T-helper 2 cell treated with Interferon-gamma antibody and Interleukin-4, amounts not matched to agents 100 ng/mL and 5 ng/mL, for 36 hours (primary cell): ENCODE data around the gene MEGF6. TPM values are rescaled to one million over a fixed set of nuclear protein-coding genes. Genes with fewer than 3 reads are reported as not detected.

Source experiments
- intact Hi-C: fragments of 100-400 bp; cut with micrococcal nuclease; formaldehyde crosslinking; loops from one replicate; pipeline ENCODE4 v1.15.1; 2023
- total RNA-seq: library from RNA; stranded (reverse); gene quantifications from 2 replicates; pipeline ENCODE4 v1.2.3, GENCODE V29; 2022

Gene MEGF6
- total RNA-seq, 1 donor from 2014 or later: 11.3 TPM

- intact Hi-C loops: no loop called here
Observed at GRCh38 chr1:3630161-3630611, 18.9 kb upstream of the MEGF6 start.

GRCh38 chr1:3629561-3630160, 18.4 kb upstream of the MEGF6 start:
- intact Hi-C loops: loop anchor here (10.0 kb wide), 1 partner anchor 95 kb away; no protein-coding TSS in a partner anchor

- intact Hi-C loops: loop anchor here (10.0 kb wide), 1 partner anchor 96 kb away; no protein-coding TSS in a partner anchor
Observed at GRCh38 chr1:3628445-3628844, 17.1 kb upstream of the MEGF6 start.

GRCh38 chr1:3627515-3628253, 16.4 kb upstream of the MEGF6 start:
- intact Hi-C loops: loop anchor here (10.0 kb wide), 1 partner anchor 97 kb away; no protein-coding TSS in a partner anchor

- intact Hi-C loops: loop anchor here (10.0 kb wide), 1 partner anchor 99 kb away; no protein-coding TSS in a partner anchor
Observed at GRCh38 chr1:3626025-3626424, 14.7 kb upstream of the MEGF6 start.

GRCh38 chr1:3625151-3625907, 14.0 kb upstream of the MEGF6 start:
- intact Hi-C loops: loop anchor here (1.0 to 10.0 kb wide), 2 partner anchors 99 to 171 kb away; partner anchors contain the start of gene LRRC47

GRCh38 chr1:3624200-3625136, 13.2 kb upstream of the MEGF6 start, which contains the start of gene TPRG1L:
Gene TPRG1L (plus strand): TSS chr1:3625015. CDS start chr1:3625073, 58 bp downstream.
- intact Hi-C loops: loop anchor here (1.0 to 10.0 kb wide), 4 partner anchors 26 to 278 kb away; partner anchors contain the start of genes C1orf174, LRRC47 and WRAP73

- intact Hi-C loops: loop anchor here (1.0 to 10.0 kb wide), 3 partner anchors 27 to 279 kb away; partner anchors contain the start of genes C1orf174 and WRAP73
Observed at GRCh38 chr1:3623441-3624199, 12.3 kb upstream of the MEGF6 start.

GRCh38 chr1:3622102-3622501, 10.8 kb upstream of the MEGF6 start:
- intact Hi-C loops: loop anchor here (5.0 to 10.0 kb wide), 2 partner anchors 103 to 280 kb away; partner anchors contain the start of gene C1orf174

- intact Hi-C loops: loop anchor here (5.0 to 10.0 kb wide), 2 partner anchors 104 to 281 kb away; partner anchors contain the start of gene C1orf174
Observed at GRCh38 chr1:3621151-3621671, 9.9 kb upstream of the MEGF6 start.

GRCh38 chr1:3620708-3621107, 9.4 kb upstream of the MEGF6 start:
- intact Hi-C loops: loop anchor here (5.0 to 10.0 kb wide), 2 partner anchors 104 to 282 kb away; partner anchors contain the start of gene C1orf174

- intact Hi-C loops: loop anchor here (1.0 kb wide), 3 partner anchors 54 to 166 kb away; no protein-coding TSS in a partner anchor
Observed at GRCh38 chr1:3618881-3619671, 7.8 kb upstream of the MEGF6 start.

GRCh38 chr1:3618531-3618880, 7.2 kb upstream of the MEGF6 start:
- intact Hi-C loops: no loop called here

- intact Hi-C loops: no loop called here
Observed at GRCh38 chr1:3617806-3618345, 6.6 kb upstream of the MEGF6 start.

- intact Hi-C loops: no loop called here
Observed at GRCh38 chr1:3616861-3617260, 5.6 kb upstream of the MEGF6 start.

GRCh38 chr1:3614755-3615742, 3.7 kb upstream of the MEGF6 start:
- intact Hi-C loops: no loop called here

- intact Hi-C loops: no loop called here
Observed at GRCh38 chr1:3612123-3612522, 815 bp upstream of the MEGF6 start.
